ENCODE measurements around the gene KRT83.

KRT83 gene

GRCh38 chr12:52364061-52364460, 42.9 kb upstream of the KRT83 start:
- Histone ChIP-seq H3K9me3 (ENCODE audit: insufficient read depth, low read length) (no peaks in the 10 kb centered on the region), H2AFZ (ENCODE audit: low read depth, low read length) (no peak overlapping the region), H3K36me3 (replicated peaks; ENCODE audit: low read depth, low read length) (no peaks in the 10 kb centered on the region), H3K9ac (ENCODE audit: low read length) (no peak overlapping the region), H3K79me2 (ENCODE audit: low read length) (no peaks in the 10 kb centered on the region), H3K27ac (ENCODE audit: low read length) (no peak overlapping the region), H4K20me1 (ENCODE audit: insufficient read depth, low read length) (no peaks in the 10 kb centered on the region), H3K4me2 (ENCODE audit: low read length) (no peak overlapping the region), H3K27me3 (ENCODE audit: low read depth, low read length) (peaks cover 47% of the 10 kb centered on the region), H3K4me3 (ENCODE audit: low read length) (no peak overlapping the region), H3K4me1 (ENCODE audit: low read length) (peaks cover 6% of the 10 kb centered on the region; the same call in 1 of the 2 replicates)
- TF ChIP-seq CTCF (IDR thresholded peaks at IDR 0.05; ENCODE audit: low read depth, low read length) (no peak), EZH2phosphoT487 (IDR thresholded peaks at IDR 0.05; ENCODE audit: low read depth) (no peak)

GRCh38 chr12:52363111-52363679, 42.0 kb upstream of the KRT83 start:
- Histone ChIP-seq H3K27ac (ENCODE audit: low read length) (no peak overlapping the region), H3K4me2 (ENCODE audit: low read length) (no peak overlapping the region), H3K4me1 (ENCODE audit: low read length) (peaks cover 14% of the 10 kb centered on the region), H3K27me3 (ENCODE audit: low read depth, low read length) (peaks cover 39% of the 10 kb centered on the region), H4K20me1 (ENCODE audit: insufficient read depth, low read length) (no peaks in the 10 kb centered on the region), H3K36me3 (replicated peaks; ENCODE audit: low read depth, low read length) (no peaks in the 10 kb centered on the region), H3K9me3 (ENCODE audit: insufficient read depth, low read length) (no peaks in the 10 kb centered on the region), H3K9ac (ENCODE audit: low read length) (no peak overlapping the region), H2AFZ (ENCODE audit: low read depth, low read length) (no peak overlapping the region), H3K79me2 (ENCODE audit: low read length) (no peaks in the 10 kb centered on the region), H3K4me3 (ENCODE audit: low read length) (no peak overlapping the region)
- no peak for TF ChIP-seq CTCF (IDR thresholded peaks at IDR 0.05; ENCODE audit: low read depth, low read length)
- TF ChIP-seq EZH2phosphoT487 (IDR thresholded peaks at IDR 0.05; ENCODE audit: low read depth): no peak

- Histone ChIP-seq H4K20me1 (ENCODE audit: insufficient read depth, low read length) (no peaks in the 10 kb centered on the region), H3K4me3 (ENCODE audit: low read length) (no peak overlapping the region), H3K27ac (ENCODE audit: low read length) (no peak overlapping the region), H2AFZ (ENCODE audit: low read depth, low read length) (no peak overlapping the region), H3K9ac (ENCODE audit: low read length) (no peak overlapping the region), H3K9me3 (ENCODE audit: insufficient read depth, low read length) (no peaks in the 10 kb centered on the region), H3K27me3 (ENCODE audit: low read depth, low read length) (peaks cover 31% of the 10 kb centered on the region), H3K4me1 (ENCODE audit: low read length) (peaks cover 17% of the 10 kb centered on the region), H3K36me3 (replicated peaks; ENCODE audit: low read depth, low read length) (no peaks in the 10 kb centered on the region), H3K4me2 (ENCODE audit: low read length) (no peak overlapping the region), H3K79me2 (ENCODE audit: low read length) (no peaks in the 10 kb centered on the region)
- peak; percentile 44 for TF ChIP-seq CTCF (IDR thresholded peaks at IDR 0.05; ENCODE audit: low read depth, low read length)
- no peak for TF ChIP-seq EZH2phosphoT487 (IDR thresholded peaks at IDR 0.05; ENCODE audit: low read depth)
Observed at GRCh38 chr12:52362118-52362726, 41.0 kb upstream of the KRT83 start.

- Histone ChIP-seq H3K4me2 (ENCODE audit: low read length) (no peak overlapping the region), H3K9me3 (ENCODE audit: insufficient read depth, low read length) (no peaks in the 10 kb centered on the region), H3K4me3 (ENCODE audit: low read length) (no peak overlapping the region), H4K20me1 (ENCODE audit: insufficient read depth, low read length) (no peaks in the 10 kb centered on the region), H3K9ac (ENCODE audit: low read length) (no peak overlapping the region), H3K27me3 (ENCODE audit: low read depth, low read length) (peaks cover 30% of the 10 kb centered on the region), H3K36me3 (replicated peaks; ENCODE audit: low read depth, low read length) (no peaks in the 10 kb centered on the region), H3K79me2 (ENCODE audit: low read length) (no peaks in the 10 kb centered on the region), H3K27ac (ENCODE audit: low read length) (no peak overlapping the region), H3K4me1 (ENCODE audit: low read length) (peaks cover 17% of the 10 kb centered on the region), H2AFZ (ENCODE audit: low read depth, low read length) (no peak overlapping the region)
- TF ChIP-seq CTCF (IDR thresholded peaks at IDR 0.05; ENCODE audit: low read depth, low read length) (no peak), EZH2phosphoT487 (IDR thresholded peaks at IDR 0.05; ENCODE audit: low read depth) (no peak)
Observed at GRCh38 chr12:52361553-52361952, 40.4 kb upstream of the KRT83 start.
